Measurements from ENCODE around the gene BMPR1A. TPM values are rescaled to one million over a fixed set of nuclear protein-coding genes. Genes with fewer than 3 reads are reported as not detected.

The BMPR1A gene
- total RNA-seq, 3 donors from 2014 or later: 49.8 to 87.2 (median 57.4) TPM

DNA sequence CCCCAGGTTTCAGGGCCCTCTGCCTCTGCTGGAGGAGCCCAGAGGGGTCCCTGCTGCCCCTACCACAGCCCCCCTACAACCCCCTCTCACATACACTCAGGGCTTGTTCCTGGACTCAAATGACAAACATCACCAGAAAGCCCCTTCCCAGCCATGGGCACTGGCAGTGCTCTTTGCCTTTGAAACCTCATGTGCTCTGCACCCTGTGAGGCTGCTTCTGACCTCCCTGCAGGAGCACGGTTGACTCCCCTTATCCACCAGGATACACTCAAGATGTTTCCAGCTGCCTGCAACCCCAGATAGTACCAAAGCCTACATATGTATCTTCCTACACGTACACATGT is 208.4 kb downstream of the BMPR1A start:
- no peak overlapping the region for H3K4me3 ChIP-seq
- intact Hi-C loops (cut with DNase I; ENCODE audit: low total_unique reads): loop anchor here (2.0 kb wide), 1 partner anchor 28 kb away; no protein-coding TSS in a partner anchor
- TF ChIP-seq POLR2A (IDR thresholded peaks at IDR 0.05) (no peak), POLR2AphosphoS5 (IDR thresholded peaks at IDR 0.05) (no peak)
- TF ChIP-seq, protein P1, sequence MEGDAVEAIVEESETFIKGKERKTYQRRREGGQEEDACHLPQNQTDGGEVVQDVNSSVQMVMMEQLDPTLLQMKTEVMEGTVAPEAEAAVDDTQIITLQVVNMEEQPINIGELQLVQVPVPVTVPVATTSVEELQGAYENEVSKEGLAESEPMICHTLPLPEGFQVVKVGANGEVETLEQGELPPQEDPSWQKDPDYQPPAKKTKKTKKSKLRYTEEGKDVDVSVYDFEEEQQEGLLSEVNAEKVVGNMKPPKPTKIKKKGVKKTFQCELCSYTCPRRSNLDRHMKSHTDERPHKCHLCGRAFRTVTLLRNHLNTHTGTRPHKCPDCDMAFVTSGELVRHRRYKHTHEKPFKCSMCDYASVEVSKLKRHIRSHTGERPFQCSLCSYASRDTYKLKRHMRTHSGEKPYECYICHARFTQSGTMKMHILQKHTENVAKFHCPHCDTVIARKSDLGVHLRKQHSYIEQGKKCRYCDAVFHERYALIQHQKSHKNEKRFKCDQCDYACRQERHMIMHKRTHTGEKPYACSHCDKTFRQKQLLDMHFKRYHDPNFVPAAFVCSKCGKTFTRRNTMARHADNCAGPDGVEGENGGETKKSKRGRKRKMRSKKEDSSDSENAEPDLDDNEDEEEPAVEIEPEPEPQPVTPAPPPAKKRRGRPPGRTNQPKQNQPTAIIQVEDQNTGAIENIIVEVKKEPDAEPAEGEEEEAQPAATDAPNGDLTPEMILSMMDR (IDR thresholded peaks at IDR 0.05): no peak
- H3K36me3 ChIP-seq: no peaks in the 10 kb centered on the region
- H3K27ac ChIP-seq: peak overlapping the region in 1 of 2 donors; percentile 61
- DNase-seq (ENCODE audit: low spot score in 2 of 2): no peak
- no peaks in the 10 kb centered on the region for H3K9me3 ChIP-seq
- H3K27me3 ChIP-seq: no peaks in the 10 kb centered on the region
- peaks cover 11 to 21% of the 10 kb centered on the region in 2 donors for H3K4me1 ChIP-seq

DNA sequence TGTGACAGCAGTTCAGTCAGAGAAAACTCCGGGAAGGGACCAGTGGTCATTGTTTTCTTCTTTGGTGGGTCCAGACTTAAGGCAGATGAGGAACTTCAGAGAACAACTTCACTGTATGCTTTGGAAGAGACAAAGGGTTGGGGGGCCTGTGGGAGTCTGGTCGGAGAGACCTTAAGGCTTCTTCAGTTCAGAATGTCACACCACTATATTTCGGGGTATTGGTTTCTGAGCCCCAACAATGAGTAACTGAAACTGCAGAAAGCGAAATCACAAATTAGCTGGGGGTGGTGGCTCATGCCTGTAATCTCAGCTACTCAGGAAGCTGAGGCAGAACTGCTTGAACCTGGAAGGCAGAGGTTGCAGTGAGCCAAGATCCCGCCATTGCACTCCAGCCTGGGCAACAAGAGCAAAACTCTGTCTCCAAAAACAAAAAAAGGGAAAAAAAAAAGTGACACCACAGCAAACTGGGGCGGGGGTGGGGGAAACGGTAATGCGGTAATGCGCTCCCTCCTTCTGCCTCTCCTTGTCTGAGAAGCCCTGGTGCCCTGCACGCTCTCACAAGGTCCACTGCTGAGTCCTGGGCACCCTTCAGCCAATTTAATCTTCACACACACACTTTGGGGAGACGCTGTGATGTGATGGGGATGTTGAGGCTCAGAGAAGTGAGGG is 209.7 kb downstream of the BMPR1A start:
- no peak for DNase-seq (ENCODE audit: low spot score in 2 of 2)
- H3K9me3 ChIP-seq: no peaks in the 10 kb centered on the region
- TF ChIP-seq POLR2AphosphoS5 (IDR thresholded peaks at IDR 0.05): peak in 1 of 3 donors; percentile 42
- TF ChIP-seq, protein P1 (IDR thresholded peaks at IDR 0.05): no peak
- TF ChIP-seq POLR2A (IDR thresholded peaks at IDR 0.05): no peak
- H3K36me3 ChIP-seq: no peaks in the 10 kb centered on the region
- no peaks in the 10 kb centered on the region for H3K27me3 ChIP-seq
- peaks cover 11 to 22% of the 10 kb centered on the region in 2 donors for H3K4me1 ChIP-seq
- peak overlapping the region in 1 of 3 donors; percentile 77 for H3K4me3 ChIP-seq
- H3K27ac ChIP-seq: peak overlapping the region; percentile 99 to 100
- intact Hi-C loops (cut with DNase I; ENCODE audit: low total_unique reads): loop anchor here (2.0 kb wide), 1 partner anchor 29 kb away; no protein-coding TSS in a partner anchor

DNA sequence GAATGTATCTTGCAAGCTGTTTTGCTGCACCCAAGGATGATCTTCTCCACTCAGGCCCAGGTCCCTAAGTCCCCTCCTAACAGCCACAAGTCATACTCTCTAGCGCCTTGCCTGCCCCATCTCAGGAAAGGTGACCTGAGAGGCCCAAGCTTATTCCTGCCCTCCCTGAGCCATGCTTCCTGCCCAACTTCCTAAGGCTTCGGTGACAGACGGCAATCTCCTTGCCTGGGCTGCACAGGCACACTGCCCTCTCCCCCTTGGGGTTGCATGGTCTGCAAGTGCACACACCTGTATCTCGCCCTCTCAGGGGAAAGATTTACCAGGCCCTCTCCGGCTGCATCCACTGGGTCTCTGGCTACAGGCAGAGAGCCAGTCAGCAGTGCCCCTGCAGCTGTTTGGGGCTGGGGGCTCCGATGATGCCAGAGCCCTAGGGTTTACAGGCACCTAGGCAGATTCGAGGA is 211.1 kb downstream of the BMPR1A start:
- H3K9me3 ChIP-seq: no peaks in the 10 kb centered on the region
- intact Hi-C loops (cut with DNase I; ENCODE audit: low total_unique reads): no loop called here
- H3K27me3 ChIP-seq: no peaks in the 10 kb centered on the region
- peak overlapping the region; percentile 99 to 100 for H3K27ac ChIP-seq
- H3K4me3 ChIP-seq: peak overlapping the region; percentile 70 to 77 (median 75)
- TF ChIP-seq, protein P1 (IDR thresholded peaks at IDR 0.05): no peak
- TF ChIP-seq POLR2A (IDR thresholded peaks at IDR 0.05) (no peak), POLR2AphosphoS5 (IDR thresholded peaks at IDR 0.05) (no peak)
- DNase-seq (ENCODE audit: low spot score in 2 of 2): no peak
- H3K36me3 ChIP-seq: no peaks in the 10 kb centered on the region
- H3K4me1 ChIP-seq: peaks cover 11 to 22% of the 10 kb centered on the region in 2 donors

DNA sequence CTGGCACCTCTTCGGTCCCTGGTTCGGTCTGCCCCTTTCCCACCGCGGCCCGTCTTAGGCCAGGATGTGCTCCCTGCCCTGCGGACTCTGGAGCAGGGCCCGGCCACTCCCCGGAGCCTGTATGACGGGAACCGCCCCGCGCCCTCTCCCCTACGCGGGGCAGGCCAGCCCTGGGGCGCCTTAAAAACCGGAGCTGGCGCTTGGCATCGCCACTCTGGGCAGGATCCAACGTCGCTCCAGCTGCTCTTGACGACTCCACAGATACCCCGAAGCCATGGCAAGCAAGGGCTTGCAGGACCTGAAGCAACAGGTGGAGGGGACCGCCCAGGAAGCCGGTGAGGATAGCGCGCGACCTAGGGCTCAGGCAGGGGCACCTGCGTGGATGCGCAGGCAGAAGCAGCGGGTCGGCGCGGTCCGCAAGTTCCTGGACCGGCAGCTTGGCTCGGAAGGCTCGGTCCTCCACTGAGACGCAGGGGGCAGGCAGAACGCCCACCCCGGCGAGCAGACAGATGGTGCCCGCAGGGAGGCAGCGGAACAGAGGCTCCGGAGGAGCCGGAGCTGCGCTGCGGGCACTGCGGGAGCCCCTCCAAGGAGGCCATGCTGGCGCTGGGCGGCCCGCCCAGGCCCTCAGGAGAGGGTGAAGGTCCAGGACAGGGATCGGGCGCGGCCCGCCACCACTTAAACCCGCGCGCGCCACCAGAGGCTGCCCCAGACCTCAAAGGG is 212.0 kb downstream of the BMPR1A start, which contains the start of gene ADIRF:
Gene ADIRF, plus strand, starts transcription at position 212 of the 723 bp plus-strand sequence. Its CDS starts 63 bp downstream, at position 275.
- Histone ChIP-seq H3K4me3 (peak within 1 kb of the TSS; percentile 70 to 77 (median 75)), H3K27me3 (no peaks in the 10 kb centered on the region), H3K36me3 (no peaks in the 10 kb centered on the region), H3K27ac (peak within 1 kb of the TSS; percentile 99 to 100), H3K4me1 (peaks cover 11 to 22% of the 10 kb centered on the region in 2 donors), H3K9me3 (no peaks in the 10 kb centered on the region)
- peak in 1 of 2 donors; percentile 79 for DNase-seq (ENCODE audit: low spot score in 2 of 2)
- intact Hi-C loops (cut with DNase I; ENCODE audit: low total_unique reads): no loop called here
- TF ChIP-seq, protein P1 (IDR thresholded peaks at IDR 0.05): no peak
- TF ChIP-seq POLR2A (IDR thresholded peaks at IDR 0.05) (no peak), POLR2AphosphoS5 (IDR thresholded peaks at IDR 0.05) (peak; percentile 49 to 96 (median 70))

DNA sequence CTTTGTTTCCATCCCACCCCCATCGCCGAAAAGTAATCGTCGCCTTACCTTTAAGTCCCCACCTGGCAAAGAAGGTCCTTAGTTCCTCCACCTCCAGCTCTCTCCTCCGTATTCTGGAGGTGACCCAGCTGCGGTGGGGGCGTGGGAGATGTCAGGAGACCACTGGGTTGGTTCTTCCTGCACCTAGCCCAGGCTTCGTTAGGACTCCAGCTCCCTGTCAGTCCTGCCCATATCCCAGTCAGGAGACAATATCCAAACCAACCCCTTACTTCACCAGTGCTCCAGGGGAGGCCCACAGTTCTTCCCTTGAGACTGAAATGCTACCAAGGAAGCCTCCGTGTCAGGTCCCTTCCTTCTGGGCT is 212.6 kb downstream of the BMPR1A start:
- intact Hi-C loops (cut with DNase I; ENCODE audit: low total_unique reads): no loop called here
- peak overlapping the region; percentile 70 to 77 (median 75) for H3K4me3 ChIP-seq
- H3K4me1 ChIP-seq: peaks cover 11 to 22% of the 10 kb centered on the region in 2 donors
- no peaks in the 10 kb centered on the region for H3K27me3 ChIP-seq
- H3K9me3 ChIP-seq: no peaks in the 10 kb centered on the region
- H3K36me3 ChIP-seq: no peaks in the 10 kb centered on the region
- no peak for DNase-seq (ENCODE audit: low spot score in 2 of 2)
- H3K27ac ChIP-seq: peak overlapping the region; percentile 99 to 100
- TF ChIP-seq, protein P1 (IDR thresholded peaks at IDR 0.05): no peak
- TF ChIP-seq POLR2AphosphoS5 (IDR thresholded peaks at IDR 0.05): no peak
- no peak for TF ChIP-seq POLR2A (IDR thresholded peaks at IDR 0.05)
